ENCODE results near the gene C1orf226. TPM values are rescaled to one million over a fixed set of nuclear protein-coding genes. Genes with fewer than 3 reads are reported as not detected.

The C1orf226 gene
- total RNA-seq, 1 donor, result 0.09 TPM

- no peak overlapping the region for H3K4me3 ChIP-seq (ENCODE audit: low read depth, low read length)
- no peak for DNase-seq (ENCODE audit: low read depth)
- no peak for TF ChIP-seq CTCF (IDR thresholded peaks at IDR 0.05; ENCODE audit: insufficient read depth, low read length)
Observed at GRCh38 chr1:162358928-162359327, 22.6 kb upstream of the C1orf226 start.

- DNase-seq (ENCODE audit: low read depth), result no peak
- no peak for TF ChIP-seq CTCF (IDR thresholded peaks at IDR 0.05; ENCODE audit: insufficient read depth, low read length)
- no peak overlapping the region for H3K4me3 ChIP-seq (ENCODE audit: low read depth, low read length)
Observed at GRCh38 chr1:162359523-162360236, 21.8 kb upstream of the C1orf226 start.

- no peak overlapping the region for H3K4me3 ChIP-seq (ENCODE audit: low read depth, low read length)
- DNase-seq (ENCODE audit: low read depth), result no peak
- no peak for TF ChIP-seq CTCF (IDR thresholded peaks at IDR 0.05; ENCODE audit: insufficient read depth, low read length)
Observed at GRCh38 chr1:162360237-162360873, 21.2 kb upstream of the C1orf226 start.

GRCh38 chr1:162360874-162361260, 20.7 kb upstream of the C1orf226 start:
- no peak for TF ChIP-seq CTCF (IDR thresholded peaks at IDR 0.05; ENCODE audit: insufficient read depth, low read length)
- no peak overlapping the region for H3K4me3 ChIP-seq (ENCODE audit: low read depth, low read length)
- DNase-seq (ENCODE audit: low read depth), result no peak

- no peak for DNase-seq (ENCODE audit: low read depth)
- H3K4me3 ChIP-seq (ENCODE audit: low read depth, low read length), result no peak overlapping the region
- no peak for TF ChIP-seq CTCF (IDR thresholded peaks at IDR 0.05; ENCODE audit: insufficient read depth, low read length)
Observed at GRCh38 chr1:162361349-162361748, 20.2 kb upstream of the C1orf226 start.

- TF ChIP-seq CTCF (IDR thresholded peaks at IDR 0.05; ENCODE audit: insufficient read depth, low read length), result no peak
- no peak overlapping the region for H3K4me3 ChIP-seq (ENCODE audit: low read depth, low read length)
- no peak for DNase-seq (ENCODE audit: low read depth)
Observed at GRCh38 chr1:162363823-162364222, 17.7 kb upstream of the C1orf226 start.

Data from fibroblast of the aortic adventitia (primary cell).